GM19455 (cell line): Measurements from ENCODE around the gene RIC3.

Source experiments
- ATAC-seq: cut with Tn5 transposase; IDR thresholded peaks from one replicate; pipeline ENCODE4 v1.9.1; 2021; ENCODE audit not compliant: unreplicated experiment

Gene RIC3

DNA sequence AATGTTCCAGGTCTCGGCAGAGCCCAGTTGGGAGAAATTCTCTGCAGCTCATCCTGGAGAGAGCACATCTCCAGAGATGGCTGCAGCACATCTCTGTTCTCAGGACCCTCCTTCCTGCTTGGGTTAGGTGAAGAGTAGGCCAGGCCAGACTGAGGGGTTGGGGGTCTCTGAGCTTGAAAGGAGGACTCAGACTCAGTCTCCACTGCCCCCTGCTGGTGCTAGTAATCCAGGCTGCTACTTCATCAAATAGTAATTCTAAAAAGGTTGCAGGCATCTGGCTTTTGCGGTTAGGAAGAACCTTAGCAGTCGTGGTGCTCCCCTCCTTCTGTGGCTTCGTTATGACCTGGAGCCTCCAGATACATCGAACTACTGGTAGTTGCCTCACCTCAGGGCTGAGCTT, 78.1 kb downstream of the RIC3 start:
- ATAC-seq: no peak

DNA sequence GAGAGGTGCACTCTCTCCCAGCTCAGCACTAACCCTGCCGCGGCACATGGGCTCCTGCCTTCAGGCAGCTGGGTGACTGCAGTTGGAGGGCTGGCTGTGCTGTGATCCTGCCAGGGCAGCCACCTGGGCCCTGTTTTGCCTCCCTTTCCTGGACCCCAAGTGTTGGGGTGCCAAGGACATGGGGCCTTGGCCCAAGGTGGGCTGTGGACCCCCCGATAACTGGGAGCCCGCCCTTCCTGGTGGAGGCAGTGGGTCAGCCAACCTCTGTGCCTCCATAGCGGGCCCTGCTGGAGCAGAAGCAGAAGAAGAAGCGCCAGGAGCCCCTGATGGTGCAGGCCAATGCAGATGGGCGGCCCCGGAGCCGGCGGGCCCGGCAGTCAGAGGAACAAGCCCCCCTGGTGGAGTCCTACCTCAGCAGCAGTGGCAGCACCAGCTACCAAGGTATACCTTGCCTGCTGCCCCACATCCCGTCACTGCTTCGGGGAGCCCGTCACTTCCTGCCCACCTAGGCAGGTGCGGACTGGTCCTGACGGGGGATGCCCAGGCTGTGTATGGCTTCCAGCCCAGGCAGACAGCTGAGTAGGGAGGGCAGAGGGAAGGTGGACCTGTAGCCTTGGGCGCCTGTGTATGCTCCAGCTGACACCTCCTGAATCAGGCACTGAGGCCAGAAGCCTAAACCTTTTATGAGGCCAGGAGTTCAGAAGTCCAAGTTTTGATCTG, 78.9 kb downstream of the RIC3 start:
- ATAC-seq: no peak

DNA sequence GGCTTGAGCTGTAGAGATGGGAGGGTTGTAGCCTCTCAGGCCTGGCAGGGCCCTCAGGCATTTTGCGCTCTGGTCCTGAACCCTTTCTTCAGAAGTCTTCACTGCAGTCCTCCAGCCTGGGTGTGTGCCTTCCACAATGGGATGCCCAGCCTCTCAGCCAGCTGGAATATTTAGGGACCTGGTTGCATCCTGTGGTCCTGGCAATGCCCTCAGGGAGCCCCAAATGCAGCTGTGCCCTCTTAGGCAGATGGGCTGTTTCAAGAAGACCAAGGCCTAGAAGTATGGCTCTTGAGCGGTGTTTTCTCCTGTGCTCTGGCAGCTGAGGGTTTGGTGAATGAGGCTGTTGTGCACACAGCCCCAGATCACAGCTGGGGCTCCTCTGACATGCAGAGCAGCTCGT, 81.1 kb downstream of the RIC3 start:
- ATAC-seq: no peak

DNA sequence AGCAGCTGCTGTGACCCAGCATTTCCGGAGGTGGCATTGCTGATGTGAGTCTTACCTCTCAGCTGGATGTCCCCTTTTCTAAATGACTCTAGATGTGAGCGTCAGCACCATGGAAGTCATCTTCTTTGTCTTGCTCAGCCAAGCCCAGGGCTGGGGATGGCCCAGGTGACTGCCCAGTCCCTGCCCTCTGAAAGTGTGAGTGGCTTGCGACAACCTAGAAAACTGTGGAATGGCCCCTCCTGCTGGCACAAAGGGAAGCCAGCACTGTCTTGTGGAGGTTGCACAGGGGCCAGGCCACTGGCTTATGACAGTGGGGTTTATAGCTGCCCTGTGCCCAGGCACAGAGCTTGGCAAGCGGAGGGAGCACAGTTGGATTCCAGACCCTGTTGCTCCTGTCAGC, 81.6 kb downstream of the RIC3 start:
- no peak for ATAC-seq

DNA sequence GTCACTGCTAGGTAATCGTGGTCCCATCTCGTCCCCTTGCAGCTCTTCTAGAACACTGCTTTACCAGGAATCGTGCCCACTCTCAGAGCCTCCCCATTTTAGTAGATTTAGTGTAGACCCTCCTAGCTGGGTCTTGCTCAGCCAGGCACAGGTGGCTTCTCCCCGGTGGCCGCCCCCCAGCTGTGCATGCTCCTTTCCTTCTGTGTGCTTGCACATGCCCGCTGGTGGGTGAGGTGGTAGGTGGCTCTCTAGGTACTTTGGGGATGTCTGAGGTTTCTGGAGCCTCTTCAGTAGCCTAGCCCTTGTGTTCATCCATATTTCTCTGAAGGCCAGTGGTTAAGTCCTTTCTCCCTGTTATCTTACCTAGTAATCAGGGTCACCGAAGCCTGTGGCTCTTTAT, 82.3 kb downstream of the RIC3 start:
- no peak for ATAC-seq

DNA sequence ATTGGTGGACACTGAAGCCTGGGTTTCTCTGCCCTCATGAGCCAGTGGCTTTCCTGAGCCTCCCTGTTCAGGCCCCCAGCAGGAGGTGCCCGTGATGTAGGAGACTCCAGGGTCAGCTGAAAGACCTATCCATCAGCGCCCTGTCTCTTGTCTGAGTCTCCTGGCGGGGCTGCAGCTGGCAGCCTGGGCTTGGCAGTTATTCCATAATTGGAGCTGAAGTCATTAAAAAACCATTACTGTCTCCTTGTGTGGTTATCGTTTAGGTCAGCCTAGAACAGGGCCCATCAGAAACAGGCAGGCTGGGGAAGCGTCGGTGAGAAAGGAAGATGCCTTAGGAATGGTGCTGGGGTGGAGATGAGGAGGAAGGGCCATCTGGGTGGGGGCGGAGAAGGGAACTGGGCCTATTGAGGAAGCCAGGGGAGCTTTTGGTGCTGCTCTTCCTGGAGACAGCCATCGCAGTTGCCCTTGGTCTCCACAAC, 82.8 kb downstream of the RIC3 start:
- no peak for ATAC-seq

DNA sequence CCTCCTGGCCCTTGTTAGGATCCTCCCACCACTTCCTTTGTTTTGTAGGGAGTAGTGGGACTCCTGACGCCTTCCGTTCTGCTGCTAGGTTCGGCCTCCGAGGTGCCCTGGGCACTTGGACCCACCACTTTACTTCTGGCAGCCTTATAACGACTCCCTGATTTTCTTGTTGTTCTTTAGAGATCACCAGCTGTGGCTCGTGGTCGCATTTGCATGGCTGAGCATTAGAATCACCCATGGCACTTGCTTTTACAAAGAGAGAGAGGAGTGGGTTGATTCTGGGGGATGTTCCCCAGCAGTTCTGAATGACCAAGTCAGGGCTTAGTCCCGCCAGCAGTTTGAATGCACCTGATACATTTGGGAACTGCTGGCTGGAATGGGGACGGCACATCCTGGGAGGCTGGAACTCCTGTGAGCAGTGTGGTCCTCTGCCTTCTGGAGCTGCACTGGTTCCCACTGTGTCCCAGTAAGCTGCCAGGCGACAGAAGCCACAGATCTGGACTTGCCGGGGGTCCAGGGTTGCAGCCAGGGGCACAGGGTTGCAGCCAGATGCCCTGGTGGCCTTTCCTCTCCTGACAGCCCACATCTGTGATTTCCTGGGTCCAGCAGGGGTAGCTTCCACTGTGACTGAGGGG, 83.7 kb downstream of the RIC3 start:
- no peak for ATAC-seq

DNA sequence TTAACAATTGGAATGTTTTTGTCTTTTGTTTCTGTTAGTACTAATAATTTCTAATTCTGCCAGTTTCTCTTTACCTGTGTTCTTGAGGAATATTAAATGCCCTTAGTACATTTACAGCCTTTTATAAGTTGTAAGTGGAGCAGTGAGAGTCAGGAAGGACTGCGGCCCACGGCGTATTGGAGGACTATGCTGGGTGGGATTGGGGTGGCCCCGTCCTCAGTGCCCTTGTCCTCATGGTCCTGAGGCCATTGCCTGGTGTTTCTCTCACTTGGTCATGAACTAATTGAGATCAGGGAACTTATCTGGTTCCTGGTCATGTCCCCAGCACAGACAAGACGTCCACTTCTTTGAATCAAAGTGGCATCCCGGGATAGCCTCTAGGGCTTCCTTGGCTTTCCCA, 84.5 kb downstream of the RIC3 start:
- ATAC-seq: no peak

DNA sequence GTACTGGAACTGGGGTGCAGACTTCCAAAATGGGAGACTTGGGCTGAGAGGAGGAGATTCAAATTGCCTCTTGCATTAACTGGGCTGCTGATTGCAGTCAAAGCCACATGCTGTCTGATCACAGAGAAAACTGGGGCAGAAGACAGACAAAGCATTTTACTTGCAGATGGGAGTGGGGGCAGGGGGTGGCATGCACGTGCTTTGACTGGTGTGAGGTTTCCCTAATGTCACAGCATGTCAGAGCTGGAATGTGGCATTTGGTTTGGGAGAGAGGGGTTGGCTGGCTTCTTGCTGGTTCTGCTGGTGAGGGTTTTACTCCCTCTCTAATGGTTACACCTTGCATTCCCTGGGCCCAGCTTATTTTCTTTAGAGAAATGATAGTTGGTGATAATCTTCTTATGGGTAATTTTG, 84.9 kb downstream of the RIC3 start:
- ATAC-seq: no peak

DNA sequence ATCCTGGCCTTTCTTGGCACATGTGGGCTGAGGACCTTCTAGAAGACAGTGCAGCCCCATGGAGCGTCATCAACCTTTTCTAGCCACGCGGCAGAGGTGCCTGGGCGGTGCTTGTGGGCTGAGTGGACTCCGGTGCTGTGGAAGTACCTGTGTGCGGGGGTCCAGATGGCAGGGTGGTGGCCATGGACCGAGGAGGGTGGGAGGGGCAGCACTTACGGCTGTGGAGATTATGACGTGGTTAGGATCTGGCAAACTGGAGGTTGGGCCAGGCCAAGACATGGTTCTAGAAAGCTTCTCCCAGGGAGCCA, 85.8 kb downstream of the RIC3 start:
- no peak for ATAC-seq

DNA sequence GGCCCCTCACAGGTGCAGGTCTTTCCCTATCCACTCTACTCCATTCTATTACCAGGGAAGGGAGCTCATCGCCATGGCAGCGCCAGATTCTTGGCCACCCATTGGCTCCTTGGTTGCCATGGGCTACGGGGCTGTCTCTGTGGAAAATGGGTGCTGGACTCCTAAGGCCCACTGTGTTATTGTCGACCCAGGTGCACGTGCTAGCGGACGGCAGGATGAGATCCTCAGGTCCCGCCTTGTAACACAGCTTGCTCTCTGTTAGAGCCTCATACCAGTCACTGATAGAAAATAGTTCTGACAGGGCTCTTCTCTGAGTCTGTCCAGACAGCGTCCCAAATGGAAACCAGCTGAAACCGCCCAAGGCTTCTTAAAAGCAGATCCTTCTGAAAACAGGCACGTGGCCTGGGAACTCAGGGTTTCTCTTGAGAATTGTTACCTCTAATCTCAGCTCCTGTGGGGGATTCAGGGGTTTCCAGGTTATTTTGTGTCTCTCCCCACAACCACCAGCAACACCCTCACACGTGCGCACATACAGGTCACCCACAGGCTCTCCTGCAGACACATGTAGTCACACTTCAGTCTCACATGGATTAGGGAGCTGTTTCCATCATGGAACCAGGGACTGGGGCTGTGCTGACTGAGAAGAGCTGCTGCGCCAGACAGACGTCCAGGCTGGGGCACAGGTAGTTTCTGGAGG, 86.3 kb downstream of the RIC3 start:
- ATAC-seq: no peak

DNA sequence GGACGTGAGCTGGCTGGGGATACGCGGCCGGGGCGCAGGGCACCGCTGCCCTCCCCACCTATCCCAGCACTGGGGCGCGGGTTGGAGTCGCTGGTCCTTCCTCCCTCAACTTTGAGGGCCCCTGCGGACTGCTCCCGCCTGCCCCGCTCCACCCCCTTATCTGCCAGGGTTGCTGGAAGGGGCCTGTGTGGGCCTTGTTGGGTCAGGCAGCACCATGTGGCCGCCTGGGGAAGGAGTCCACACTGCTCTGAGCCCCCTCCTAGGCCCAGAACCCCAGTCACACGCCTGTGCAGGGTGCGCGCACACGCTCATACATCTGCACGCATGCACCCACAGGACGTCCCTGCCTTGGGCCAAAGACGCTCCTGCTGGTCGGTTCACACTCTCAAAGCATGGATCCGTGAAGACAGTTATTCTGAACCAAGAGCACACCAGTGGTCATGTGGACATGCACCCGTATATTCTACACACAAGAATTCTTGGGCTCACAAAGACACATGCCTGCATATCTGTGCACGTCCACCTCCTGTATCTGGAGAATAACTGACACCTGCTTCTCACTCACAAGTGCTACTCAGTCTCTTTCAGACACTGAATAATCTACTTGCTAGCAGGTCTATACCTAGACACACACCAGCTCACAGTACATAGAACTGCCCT, 87.1 kb downstream of the RIC3 start:
- ATAC-seq: no peak

DNA sequence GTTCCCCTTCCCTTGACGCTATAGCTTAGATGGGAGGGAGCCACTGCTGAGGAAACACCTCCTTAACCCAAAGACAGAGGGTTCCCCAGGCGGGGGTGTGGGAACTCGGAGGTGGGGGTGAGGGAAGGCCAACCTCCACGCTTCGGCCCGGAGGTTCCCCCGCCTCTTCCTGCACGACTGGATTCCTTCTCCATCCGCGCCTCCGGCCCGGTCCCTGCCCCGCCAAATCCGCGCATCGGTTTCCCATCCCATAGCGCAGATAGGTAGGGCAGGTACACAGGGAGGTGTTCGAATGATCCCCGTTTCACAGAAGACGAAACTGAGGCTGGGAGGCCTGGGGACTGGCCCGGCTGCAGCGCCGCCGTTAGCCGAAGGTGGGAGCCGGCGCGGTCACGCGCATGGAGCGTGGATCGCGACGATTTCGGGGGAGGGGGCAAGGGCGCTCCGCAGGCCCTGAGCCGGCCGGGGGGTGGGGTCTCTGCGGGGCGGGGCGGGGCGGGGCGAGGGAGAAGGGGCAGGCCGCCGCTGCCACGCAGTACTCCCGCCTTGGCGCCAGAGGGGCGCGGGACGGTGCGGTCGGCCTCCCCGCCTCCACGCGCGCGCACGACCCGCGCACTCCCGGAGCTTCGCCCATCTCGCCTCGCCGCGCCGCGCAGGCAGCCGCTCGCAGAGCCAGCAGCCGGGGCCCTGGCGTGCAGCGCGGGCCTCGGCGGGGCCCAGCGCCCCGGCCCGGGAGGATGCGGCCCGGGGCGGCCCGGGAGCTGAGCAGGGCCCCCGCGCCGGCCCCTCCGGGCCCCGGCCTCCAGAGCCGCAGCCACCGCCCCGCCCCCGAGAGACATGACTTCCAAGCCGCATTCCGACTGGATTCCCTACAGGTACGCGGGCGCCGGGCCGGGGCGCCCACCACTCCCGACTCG, 87.9 kb downstream of the RIC3 start, which contains the start of gene TUB:
TSS of gene TUB (plus strand) at position 538 of the 917 bp plus-strand sequence. CDS start at position 838, 300 bp downstream.
- ATAC-seq: no peak

DNA sequence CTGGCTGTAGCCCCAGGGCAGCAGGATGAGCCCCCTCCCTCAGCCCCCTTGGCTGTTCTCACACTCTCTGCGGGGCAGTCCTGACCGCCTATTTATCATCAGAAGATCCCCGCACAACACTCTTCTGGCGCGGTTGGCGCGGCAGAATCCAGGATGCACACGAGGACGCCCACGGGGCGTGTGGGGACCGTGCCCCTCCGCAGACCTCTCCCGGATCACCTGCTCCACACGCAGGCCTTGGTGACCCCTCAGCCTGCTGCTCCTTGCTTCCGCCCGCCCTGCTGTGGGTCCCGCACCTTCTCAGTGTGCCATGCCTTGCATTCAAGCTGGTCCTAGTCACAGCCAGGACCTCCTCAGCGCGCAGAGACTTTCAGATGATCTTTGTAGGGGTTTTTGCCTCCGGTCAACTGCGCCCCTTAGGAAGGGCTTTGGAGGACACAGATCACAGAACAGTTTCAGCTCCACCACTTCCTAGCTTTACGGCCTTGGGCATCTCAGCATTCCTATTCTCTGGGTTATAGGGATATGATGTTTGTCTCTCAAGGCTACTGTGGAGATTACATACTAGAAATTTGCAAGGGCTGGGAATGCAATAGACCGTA, 88.7 kb downstream of the RIC3 start:
- ATAC-seq: no peak

DNA sequence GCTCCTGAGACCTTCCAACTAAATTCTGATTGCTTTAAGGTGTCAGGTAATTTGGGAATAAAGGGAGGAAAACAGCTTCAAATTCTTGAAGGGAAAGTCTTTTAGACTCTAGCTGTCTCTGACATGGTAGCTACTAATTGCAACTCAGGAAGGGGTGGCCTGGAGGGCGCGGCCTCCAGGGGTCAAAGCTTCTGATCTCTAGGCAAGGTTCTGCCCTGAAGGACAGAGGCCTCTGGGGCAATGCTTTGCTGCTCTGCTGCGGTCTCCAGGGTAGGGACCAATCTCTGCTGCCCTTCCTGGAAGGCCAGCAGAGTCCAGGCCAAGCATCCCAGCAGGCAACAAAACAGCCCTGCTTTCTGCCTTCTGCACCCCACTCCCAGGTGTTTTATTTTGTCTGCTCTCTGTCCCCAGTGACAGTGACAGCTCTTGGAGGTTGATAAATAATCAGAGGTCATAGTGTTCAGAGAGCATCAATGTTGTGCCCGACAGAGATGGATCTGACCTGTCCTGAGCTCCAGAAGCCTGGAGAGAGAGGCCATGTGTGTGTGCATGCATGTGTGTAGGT, 89.6 kb downstream of the RIC3 start:
- ATAC-seq: no peak

DNA sequence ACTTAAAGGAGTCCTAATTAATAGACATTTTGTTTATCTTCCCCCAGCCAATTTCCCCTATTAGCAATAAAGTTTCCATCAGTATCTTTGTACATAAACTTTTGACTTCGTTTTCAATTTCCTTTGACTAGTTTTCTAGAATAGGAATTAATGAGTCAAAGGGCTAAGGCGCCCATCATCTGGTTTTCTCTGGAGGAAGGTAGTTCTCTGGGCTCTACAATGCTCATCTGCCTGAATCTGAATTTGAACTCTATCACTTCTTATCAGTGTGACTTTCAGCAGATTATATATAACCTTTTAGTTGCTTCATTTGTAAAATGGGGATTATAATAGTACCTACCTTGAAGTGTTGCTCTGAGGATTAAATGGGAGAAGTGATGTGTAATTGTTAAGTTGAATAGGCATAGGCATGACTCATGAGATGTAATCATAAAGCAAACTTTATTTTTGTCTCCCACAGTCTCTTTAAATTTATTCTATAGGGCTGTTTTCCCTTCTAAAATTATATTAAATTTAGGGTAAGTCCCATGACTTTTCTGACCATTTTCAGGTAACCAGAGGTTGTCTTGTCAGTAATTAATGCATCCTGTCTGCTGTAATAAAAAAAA, 93.6 kb downstream of the RIC3 start:
- no peak for ATAC-seq

DNA sequence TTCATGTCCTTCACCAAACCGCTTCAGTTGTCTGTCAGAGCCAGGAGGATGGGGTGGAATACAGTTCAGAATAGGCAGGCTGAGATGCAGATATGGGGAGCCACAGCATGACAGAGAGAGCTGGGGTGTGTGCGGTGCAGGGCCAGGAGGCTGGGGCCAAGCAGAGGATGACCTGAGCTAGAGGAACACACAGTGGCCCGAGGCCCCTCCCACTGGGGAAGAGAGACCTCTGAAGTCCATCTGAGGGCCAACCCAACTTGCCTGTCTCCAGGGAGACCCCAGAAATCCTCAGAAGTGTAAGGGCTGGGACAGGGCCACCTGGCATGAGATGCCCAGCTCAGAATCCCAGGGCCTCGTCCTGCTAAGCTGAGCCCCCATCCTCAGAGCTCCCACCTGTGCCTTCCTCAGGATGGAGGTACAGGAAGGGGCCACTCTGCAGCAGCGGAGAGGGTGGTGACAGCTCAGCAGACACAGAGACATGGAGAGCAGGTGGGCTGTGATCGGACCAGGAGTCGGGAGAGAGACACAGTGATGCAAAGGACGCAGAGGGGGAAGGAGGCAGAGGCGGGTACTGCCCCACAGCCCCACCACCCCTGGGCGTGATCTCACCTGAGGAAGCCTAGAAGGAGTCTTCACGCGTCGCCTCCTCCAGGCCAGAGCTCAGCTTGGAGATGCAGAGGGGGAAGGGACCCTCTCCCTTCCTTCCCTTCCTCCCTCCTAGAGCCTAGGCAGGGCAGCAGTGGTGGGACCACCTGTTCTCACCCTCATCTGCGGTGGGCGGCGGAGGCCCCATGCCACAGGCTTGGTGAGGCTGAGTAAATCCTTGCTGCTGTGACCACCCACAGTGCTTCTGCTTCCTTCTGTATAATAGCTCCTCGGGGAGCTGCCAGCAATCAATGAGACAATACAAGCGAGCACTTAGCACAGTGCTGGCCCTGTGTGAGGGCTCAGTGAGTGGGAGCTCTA, 96.9 kb downstream of the RIC3 start:
- ATAC-seq: no peak

DNA sequence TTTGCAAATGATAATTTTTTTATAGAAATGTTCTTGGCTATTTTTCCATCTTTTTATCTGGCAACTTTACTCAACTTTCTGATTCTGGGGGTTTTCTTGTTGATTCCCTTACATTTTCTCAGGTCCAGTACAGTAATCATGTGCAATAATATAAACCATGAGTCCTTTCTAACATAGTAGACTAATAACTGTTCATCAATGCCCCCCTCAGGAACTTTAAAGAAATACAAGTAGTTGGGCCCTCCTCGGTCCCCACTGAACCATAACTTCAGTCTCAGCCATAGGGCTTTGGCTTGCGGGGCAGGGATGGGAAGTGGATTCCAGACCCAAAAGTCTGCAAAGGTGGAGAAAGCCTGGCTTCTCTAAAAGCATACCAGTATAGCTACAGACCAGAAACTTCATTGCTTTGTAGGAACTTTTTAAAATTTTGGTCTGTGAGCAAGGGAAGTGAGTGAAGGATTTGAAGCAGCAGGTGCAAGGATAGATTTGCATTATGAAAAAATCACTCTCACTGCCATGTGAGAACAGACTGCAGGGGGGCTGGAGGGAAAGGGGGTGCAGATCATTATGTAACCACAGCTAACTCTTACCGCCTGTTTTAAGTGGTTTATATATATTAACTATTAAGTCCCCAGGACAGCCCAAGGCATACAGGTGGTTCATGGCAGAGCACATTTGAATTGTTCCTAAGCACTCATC, 98.3 kb downstream of the RIC3 start:
- no peak for ATAC-seq
